Endothelial cell of umbilical vein (primary cell): Measurements from ENCODE around the gene SLC7A7. TPM values are rescaled to one million over a fixed set of nuclear protein-coding genes. Genes with fewer than 3 reads are reported as not detected.

Experiments
- BruUV-seq: library from RNA; stranded (reverse); fragments of 400-500 nt; replicated peaks from 2 replicates; lab custom pipeline; 2021; lab: Mats Ljungman, UMichigan
- CTCF ChIA-PET: fragments of 300-600, 350-600 bp; sonication (Branson Sonifier 250); formaldehyde crosslinking; loops from one replicate; lab custom pipeline; 2021; ENCODE audit warnings: antibody characterized with exemption, inconsistent platforms; lab: Charles Lee
- POLR2A ChIA-PET: fragments of 300-600, 350-600 bp; sonication (Branson Sonifier 250); formaldehyde crosslinking; loops from one replicate; lab custom pipeline; 2021; ENCODE audit warnings: antibody characterized with exemption, inconsistent platforms; lab: Charles Lee
- DNase-seq: peaks from one replicate; pipeline ENCODE4 v3.0.0-alpha.2; 2011; ENCODE audit warnings: low read depth, low spot score
- FAIRE-seq: peaks from 2 replicates; lab custom pipeline; 2011; peaks lifted over from hg19 to GRCh38; lab: Jason Lieb, UNC
- H2AFZ ChIP-seq: 2 replicates; pipeline ENCODE4 v1.6.0; 2012; ENCODE audit warnings: low read depth, low read length, control low read depth, inconsistent platforms
- H3K27ac ChIP-seq: 2 replicates; pipeline ENCODE4 v1.5.1; 2011; ENCODE audit warnings: low read depth, mild to moderate bottlenecking, control low read depth, low read length, moderate library complexity; ENCODE audit not compliant: insufficient read depth
- H3K27me3 ChIP-seq, 2 experiments: 2 replicates each; pipeline versions ENCODE4 v1.6.0 to v1.6.1; 2011; ENCODE audit warnings: low read length in 2 of 2, mixed read lengths in 1 of 2; ENCODE audit not compliant: control insufficient read depth in 2 of 2, insufficient read depth in 2 of 2
- H3K36me3 ChIP-seq, 2 experiments: 2 replicates in 1 of 2; 3 replicates in 1 of 2; pipeline ENCODE4 v1.5.1; 2011; ENCODE audit warnings: low read length in 2 of 2, mild to moderate bottlenecking in 1 of 2, moderate library complexity in 1 of 2; ENCODE audit not compliant: control insufficient read depth in 2 of 2, insufficient read depth in 2 of 2; ENCODE audit errors: extremely low read depth in 1 of 2
- H3K4me1 ChIP-seq: 3 replicates; pipeline ENCODE4 v1.5.1; 2011; ENCODE audit warnings: mild to moderate bottlenecking, low read length; ENCODE audit not compliant: control insufficient read depth, insufficient read depth; ENCODE audit errors: extremely low read depth
- H3K4me2 ChIP-seq: 2 replicates; pipeline ENCODE4 v1.6.1; 2011; ENCODE audit warnings: low read length, control low read depth, mixed read lengths; ENCODE audit not compliant: insufficient read depth
- H3K4me3 ChIP-seq, 3 experiments: fragments of 200-600 bp in 1 of 3; sonication (generic), shearing (Covaris generic) in 1 of 3; replicated peaks in 1 of 3; 2 replicates each; pipeline ENCODE4 v1.5.1; 2011 to 2016; ENCODE audit warnings: control low read depth in 3 of 3, low read length in 3 of 3, mild to moderate bottlenecking in 2 of 3, inconsistent platforms in 1 of 3, low read depth in 1 of 3, moderate library complexity in 1 of 3; ENCODE audit not compliant: insufficient read depth in 1 of 3
- H3K79me2 ChIP-seq: 2 replicates; pipeline ENCODE4 v1.6.0; 2012; ENCODE audit warnings: low read length, inconsistent platforms; ENCODE audit not compliant: control insufficient read depth, insufficient read depth
- H3K9ac ChIP-seq: replicated peaks from 2 replicates; pipeline ENCODE3; 2011; ENCODE audit warnings: low read length, control low read depth; ENCODE audit not compliant: insufficient read depth; ENCODE audit errors: extremely low read depth
- H3K9me1 ChIP-seq: replicated peaks from 3 replicates; pipeline ENCODE4 v1.6.0; 2011; ENCODE audit warnings: mild to moderate bottlenecking, low read length; ENCODE audit not compliant: control insufficient read depth, insufficient read depth; ENCODE audit errors: extremely low read depth
- H3K9me3 ChIP-seq: replicated peaks from 2 replicates; pipeline ENCODE4 v1.5.1; 2012; ENCODE audit warnings: low read length, inconsistent platforms; ENCODE audit not compliant: control insufficient read depth, insufficient read depth
- H4K20me1 ChIP-seq: replicated peaks from 2 replicates; pipeline ENCODE3; 2011; ENCODE audit warnings: mild to moderate bottlenecking, low read length; ENCODE audit not compliant: control insufficient read depth, insufficient read depth; ENCODE audit errors: extremely low read depth
- EZH2 ChIP-seq: IDR thresholded peaks from 2 replicates; pipeline ENCODE4 v1.6.1; 2012; ENCODE audit warnings: borderline replicate concordance, low read depth, mild to moderate bottlenecking, moderate library complexity, low read length, inconsistent platforms; ENCODE audit not compliant: severe bottlenecking
- FOS ChIP-seq: IDR thresholded peaks from 2 replicates; pipeline ENCODE4 v1.6.1; 2011; ENCODE audit warnings: mild to moderate bottlenecking, low read length, moderate library complexity, borderline replicate concordance; ENCODE audit not compliant: insufficient read depth
- GATA2 ChIP-seq: IDR thresholded peaks from 2 replicates; pipeline ENCODE4 v1.7.0; 2011; ENCODE audit warnings: low read depth, mild to moderate bottlenecking, moderate library complexity, mixed read lengths, low read length; ENCODE audit not compliant: insufficient read length, insufficient read depth
- JUN ChIP-seq: IDR thresholded peaks from 2 replicates; pipeline ENCODE4 v1.6.1; 2011; ENCODE audit warnings: borderline replicate concordance, low read depth; ENCODE audit not compliant: insufficient read length, insufficient read depth
- MYC ChIP-seq: IDR thresholded peaks from one replicate; pipeline ENCODE4 v1.6.1; 2011; ENCODE audit warnings: mild to moderate bottlenecking, low read depth, low read length
- POLR2A ChIP-seq: IDR thresholded peaks from 2 replicates; pipeline ENCODE4 v1.6.1; 2012; ENCODE audit warnings: low read depth, mild to moderate bottlenecking, control low read depth, low read length
- POLR2AphosphoS5 ChIP-seq: IDR thresholded peaks from 2 replicates; pipeline ENCODE4 v1.6.1; 2012; ENCODE audit warnings: low read depth, mild to moderate bottlenecking, control low read depth, low read length, moderate library complexity; ENCODE audit not compliant: insufficient read depth
- dilution Hi-C: fragments of 300-500 bp; cut with MboI; formaldehyde crosslinking; loops from one replicate; pipeline ENCODE4 v1.15.0; 2019; ENCODE audit warnings: low sequenced_read_pairs; ENCODE audit not compliant: extremely low pct_ligation_motif_present
- intact Hi-C: fragments of 100-400 bp; cut with micrococcal nuclease; formaldehyde crosslinking; loops from one replicate; pipeline ENCODE4 v1.10.0; 2022
- polyA plus RNA-seq, 4 experiments: library from polyadenylated mRNA; depleted of rRNA in 3 of 4; stranded (reverse) in 3 of 4; unstranded in 1 of 4; fragments of >200 nt; gene quantifications; 2 replicates each; pipeline versions ENCODE4 v1.2.1 to v1.2.3, GENCODE V29; 2011 to 2012; ENCODE audit warnings: missing spikeins in 1 of 4
- total RNA-seq: library from RNA; stranded (reverse); gene quantifications from 2 replicates; pipeline ENCODE4 v1.2.3, GENCODE V29; 2021
- TF ChIP-seq, protein P1 (sequence below), 2 donors: IDR thresholded peaks; 1 replicate in 1 of 2; 2 replicates in 1 of 2; pipeline ENCODE4 v1.5.1; 2011; ENCODE audit warnings: low read length in 2 of 2, mild to moderate bottlenecking in 2 of 2, moderate library complexity in 2 of 2, control low read depth in 1 of 2, inconsistent platforms in 1 of 2, low read depth in 1 of 2; ENCODE audit not compliant: insufficient read depth in 1 of 2; ENCODE audit errors: extremely low read depth in 1 of 2
- TF ChIP-seq, protein P2 (sequence below): IDR thresholded peaks from 2 replicates; pipeline ENCODE4 v1.6.1; 2011; ENCODE audit not compliant: insufficient read depth, insufficient read length

The SLC7A7 gene
- total and polyA plus RNA-seq, 2 donors (not counting 3 experiments of a cell fraction or from before 2014, with no cell fraction given), result 22.5 to 94.0 TPM

DNA sequence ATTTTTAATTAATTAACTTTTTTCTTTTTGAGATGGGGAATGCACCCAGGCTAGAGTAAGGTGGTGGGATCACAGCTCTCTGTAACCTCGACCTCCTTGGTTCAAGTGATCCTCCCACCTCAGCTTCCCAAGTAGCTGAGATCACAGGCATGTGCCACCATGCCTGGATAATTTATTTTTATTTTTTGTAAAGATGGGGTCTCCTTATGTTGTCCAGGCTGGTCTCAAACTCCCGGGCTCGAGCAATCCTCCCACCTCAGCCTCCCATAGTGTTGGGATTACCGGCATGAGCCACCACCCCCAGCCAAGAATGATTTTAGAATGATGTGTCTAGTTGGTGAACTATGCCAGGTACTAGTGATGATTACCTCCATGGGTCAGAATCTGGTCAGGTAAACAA lies 49.7 kb upstream of the SLC7A7 start:
- H3K4me3 ChIP-seq, result no peak overlapping the region
- BruUV-seq, result no TSS peak
- TF ChIP-seq JUN (no peak), POLR2A (no peak), GATA2 (no peak), EZH2 (no peak), POLR2AphosphoS5 (no peak), FOS (no peak), MYC (no peak)
- TF ChIP-seq, protein P1, sequence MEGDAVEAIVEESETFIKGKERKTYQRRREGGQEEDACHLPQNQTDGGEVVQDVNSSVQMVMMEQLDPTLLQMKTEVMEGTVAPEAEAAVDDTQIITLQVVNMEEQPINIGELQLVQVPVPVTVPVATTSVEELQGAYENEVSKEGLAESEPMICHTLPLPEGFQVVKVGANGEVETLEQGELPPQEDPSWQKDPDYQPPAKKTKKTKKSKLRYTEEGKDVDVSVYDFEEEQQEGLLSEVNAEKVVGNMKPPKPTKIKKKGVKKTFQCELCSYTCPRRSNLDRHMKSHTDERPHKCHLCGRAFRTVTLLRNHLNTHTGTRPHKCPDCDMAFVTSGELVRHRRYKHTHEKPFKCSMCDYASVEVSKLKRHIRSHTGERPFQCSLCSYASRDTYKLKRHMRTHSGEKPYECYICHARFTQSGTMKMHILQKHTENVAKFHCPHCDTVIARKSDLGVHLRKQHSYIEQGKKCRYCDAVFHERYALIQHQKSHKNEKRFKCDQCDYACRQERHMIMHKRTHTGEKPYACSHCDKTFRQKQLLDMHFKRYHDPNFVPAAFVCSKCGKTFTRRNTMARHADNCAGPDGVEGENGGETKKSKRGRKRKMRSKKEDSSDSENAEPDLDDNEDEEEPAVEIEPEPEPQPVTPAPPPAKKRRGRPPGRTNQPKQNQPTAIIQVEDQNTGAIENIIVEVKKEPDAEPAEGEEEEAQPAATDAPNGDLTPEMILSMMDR (IDR thresholded peaks at IDR 0.05; ENCODE audit: extremely low read depth in 1 of 2, insufficient read depth in 1 of 2, low read depth in 1 of 2, low read length in 2 of 2), result no peak
- TF ChIP-seq, protein P2, sequence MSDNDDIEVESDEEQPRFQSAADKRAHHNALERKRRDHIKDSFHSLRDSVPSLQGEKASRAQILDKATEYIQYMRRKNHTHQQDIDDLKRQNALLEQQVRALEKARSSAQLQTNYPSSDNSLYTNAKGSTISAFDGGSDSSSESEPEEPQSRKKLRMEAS, result no peak
- H3K27ac ChIP-seq, result no peak overlapping the region
- H3K9ac ChIP-seq, result no peak overlapping the region
- H3K27me3 ChIP-seq, result no peaks in the 10 kb centered on the region
- dilution Hi-C loops (no loop called here), intact Hi-C loops (no loop called here)
- no peak overlapping the region for H3K4me2 ChIP-seq
- ChIA-PET POLR2A (no interaction called here), CTCF (interaction anchor here (0.8 to 1.1 kb wide), 2 partner anchors 10 to 12 kb away, joined by 3 to 5 read pairs; no protein-coding TSS in a partner anchor)
- FAIRE-seq (no peak), DNase-seq (no peak)
- no peaks in the 10 kb centered on the region for H3K79me2 ChIP-seq
- no peaks in the 10 kb centered on the region for H3K9me1 ChIP-seq
- no peak overlapping the region for H2AFZ ChIP-seq
- H3K9me3 ChIP-seq, result no peaks in the 10 kb centered on the region
- H4K20me1 ChIP-seq, result no peaks in the 10 kb centered on the region
- no peaks in the 10 kb centered on the region for H3K36me3 ChIP-seq
- H3K4me1 ChIP-seq, result no peaks in the 10 kb centered on the region
